Renal cortex interstitium (tissue), 11 donors: ENCODE measurements around the gene FRMPD1. TPM values are rescaled to one million over a fixed set of nuclear protein-coding genes. Genes with fewer than 3 reads are reported as not detected.

Experiments used
- DNase-seq, 11 donors: peaks; one replicate each; pipeline ENCODE4 v3.0.0-alpha.2; 2013; ENCODE audit warnings: low read depth in 9 of 11, low spot score in 4 of 11; ENCODE audit errors: extremely low read depth in 1 of 11
- polyA plus RNA-seq, 3 donors: library from polyadenylated mRNA; unstranded; fragments of 120-200 nt; gene quantifications; one replicate each; pipeline ENCODE4 v1.2.1, GENCODE V29; 2013; ENCODE audit not compliant: insufficient read length in 3 of 3

Gene FRMPD1
- polyA plus RNA-seq, 3 donors, result 0.88 to 1.1 (median 1.0) TPM

DNA sequence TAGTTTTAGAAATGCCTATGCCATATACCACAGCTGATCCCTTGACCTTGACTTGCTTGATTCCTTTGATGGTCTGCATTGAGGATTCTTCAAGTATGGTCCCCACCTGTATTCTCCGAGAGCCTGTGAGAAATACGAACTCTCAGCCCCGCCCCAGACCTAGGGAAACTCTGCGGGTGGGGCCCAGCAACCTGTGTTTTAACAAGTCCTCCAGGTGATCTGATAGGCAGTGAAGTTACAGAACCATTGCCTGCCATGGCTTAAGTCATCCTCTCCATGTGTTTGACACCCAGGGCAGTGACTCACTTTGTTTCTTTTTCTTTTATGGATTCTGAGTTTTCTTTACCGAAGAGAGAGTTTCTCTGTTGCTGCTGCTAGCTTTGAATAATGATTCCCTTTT is 18.5 kb downstream of the FRMPD1 start:
- DNase-seq, result no peak

- no peak for DNase-seq
These were observed 24.9 kb downstream of the FRMPD1 start for GRCh38 chr9:37675661-37676060.

- no peak for DNase-seq
These were observed 25.7 kb downstream of the FRMPD1 start for GRCh38 chr9:37676411-37676830.

DNA sequence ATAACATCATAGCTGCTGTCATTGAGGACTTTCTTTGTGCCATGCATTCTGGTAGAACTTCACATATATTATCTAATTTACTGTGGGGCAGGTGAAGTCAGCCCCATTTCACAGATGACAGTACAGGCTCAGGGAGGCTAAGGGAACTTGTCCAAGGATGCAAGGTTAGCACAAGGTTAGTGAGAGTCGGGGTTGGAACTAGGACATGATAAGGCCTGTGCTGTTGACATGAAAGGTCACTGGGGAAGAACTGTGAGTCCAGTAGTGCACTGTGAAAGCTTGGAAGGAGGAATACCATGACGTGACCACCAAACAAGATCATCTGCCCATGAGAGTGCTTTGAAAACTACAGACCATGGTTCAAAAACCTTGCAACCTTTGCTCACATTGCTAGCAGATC is 26.7 kb downstream of the FRMPD1 start:
- no peak for DNase-seq

DNA sequence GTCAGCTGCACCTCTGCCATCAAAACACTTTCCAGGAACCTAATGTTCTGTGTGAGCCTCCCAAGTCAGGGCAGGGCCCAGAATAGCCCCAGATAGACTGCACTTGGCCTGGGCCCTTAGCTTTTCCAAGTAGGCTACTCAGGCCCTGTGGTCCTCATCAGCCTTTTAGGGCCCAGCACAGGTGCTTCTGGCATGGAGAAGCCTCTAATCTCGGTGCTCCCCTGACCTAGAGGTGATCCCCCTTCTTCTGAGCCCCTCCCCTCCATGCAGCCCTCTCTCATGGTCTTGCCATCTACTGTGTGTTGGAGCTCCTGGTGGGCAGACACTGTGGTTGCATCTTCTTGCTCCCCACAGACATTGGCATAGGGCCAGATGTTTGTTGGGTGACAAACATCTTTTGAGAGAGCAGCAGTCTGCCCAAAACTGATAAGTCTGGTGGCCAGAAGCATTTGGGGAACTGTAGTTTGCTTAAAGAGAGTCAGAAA is 28.1 kb downstream of the FRMPD1 start:
- DNase-seq, result no peak

DNA sequence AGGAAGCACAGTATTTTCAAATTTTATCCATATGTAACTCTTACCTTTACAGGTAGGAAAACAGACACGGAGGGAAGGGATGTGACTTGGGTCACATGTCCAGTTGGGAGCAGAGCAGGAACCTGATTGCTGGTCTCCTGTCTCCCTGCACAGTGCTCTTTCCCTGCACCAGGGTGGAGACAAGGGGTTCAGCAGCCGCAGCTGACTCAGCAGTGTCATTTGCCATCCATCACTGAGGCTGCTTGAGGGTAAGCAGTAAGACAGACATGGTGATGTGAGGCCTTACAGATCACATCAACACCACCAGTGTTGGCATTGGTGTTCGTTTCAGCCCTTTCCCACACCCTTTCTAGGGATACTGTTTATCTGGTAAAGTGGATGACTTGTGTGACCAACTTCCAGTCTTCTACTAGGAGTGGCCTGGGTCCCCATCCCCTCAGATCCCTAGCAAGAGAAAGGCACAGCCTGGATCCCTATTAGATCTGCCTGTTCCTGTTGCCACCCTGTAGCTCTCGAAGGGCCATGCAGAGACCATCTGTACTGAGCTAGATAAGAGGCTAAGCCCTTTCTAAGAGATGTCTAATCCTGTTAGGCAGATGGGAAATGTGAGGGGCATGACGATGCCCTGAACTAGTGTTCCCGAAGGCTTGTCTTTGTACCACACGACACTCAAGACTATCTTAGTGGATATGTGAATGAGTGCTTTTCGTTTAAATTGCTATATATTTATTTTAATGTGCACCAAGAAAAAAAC is 29.1 kb downstream of the FRMPD1 start:
- no peak for DNase-seq

DNA sequence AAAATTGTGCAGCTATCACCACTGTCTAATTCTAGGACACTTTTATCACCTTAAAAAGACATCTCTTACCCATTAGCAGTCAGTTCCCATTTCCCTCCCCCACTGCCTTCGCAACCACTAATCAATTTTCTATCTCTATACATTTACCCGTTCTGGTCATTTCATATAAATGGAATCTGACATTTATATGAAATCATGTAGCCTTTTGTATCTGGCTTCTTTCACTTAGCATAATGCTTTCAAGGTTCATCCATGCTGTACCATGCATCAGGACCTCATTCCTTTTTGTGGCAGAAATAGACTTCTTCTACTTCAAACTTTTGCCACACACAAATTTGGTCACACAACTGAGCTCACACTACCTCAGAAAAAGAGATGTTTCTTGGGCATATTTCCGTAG is 32.2 kb downstream of the FRMPD1 start:
- no peak for DNase-seq

- DNase-seq, result no peak
These were observed 33.0 kb downstream of the FRMPD1 start for GRCh38 chr9:37683531-37684371.

DNA sequence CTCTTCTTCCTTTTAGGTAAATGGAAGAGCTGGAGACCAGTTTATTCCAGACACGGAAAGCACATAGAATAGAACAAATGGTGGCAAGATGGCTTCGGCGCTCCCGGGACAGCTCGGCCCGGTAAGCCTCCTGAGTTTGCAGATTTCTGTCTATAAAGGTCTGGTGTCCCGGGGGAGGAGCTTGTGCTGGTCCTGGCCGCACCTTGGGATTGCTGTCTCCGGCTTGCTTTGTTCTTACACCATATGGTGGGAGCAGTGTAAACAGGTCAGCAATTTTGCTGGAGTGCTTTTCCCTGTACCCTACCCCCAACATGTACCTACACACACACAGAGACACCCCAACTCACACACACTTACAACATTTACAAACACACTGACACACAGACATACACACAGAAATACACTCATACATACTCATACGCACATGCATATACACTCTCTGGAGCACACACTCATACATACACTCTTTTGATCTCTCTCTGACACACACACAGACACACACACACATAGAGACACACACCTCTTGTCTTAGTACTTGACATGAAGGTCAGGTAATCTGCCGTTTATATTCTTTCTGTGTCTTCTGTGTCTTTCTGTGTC is 42.0 kb downstream of the FRMPD1 start:
- DNase-seq, result no peak

- DNase-seq, result no peak
These were observed 42.5 kb downstream of the FRMPD1 start for GRCh38 chr9:37693260-37693659.

GRCh38 chr9:37694355-37694754 is 43.6 kb downstream of the FRMPD1 start:
- DNase-seq, result no peak

DNA sequence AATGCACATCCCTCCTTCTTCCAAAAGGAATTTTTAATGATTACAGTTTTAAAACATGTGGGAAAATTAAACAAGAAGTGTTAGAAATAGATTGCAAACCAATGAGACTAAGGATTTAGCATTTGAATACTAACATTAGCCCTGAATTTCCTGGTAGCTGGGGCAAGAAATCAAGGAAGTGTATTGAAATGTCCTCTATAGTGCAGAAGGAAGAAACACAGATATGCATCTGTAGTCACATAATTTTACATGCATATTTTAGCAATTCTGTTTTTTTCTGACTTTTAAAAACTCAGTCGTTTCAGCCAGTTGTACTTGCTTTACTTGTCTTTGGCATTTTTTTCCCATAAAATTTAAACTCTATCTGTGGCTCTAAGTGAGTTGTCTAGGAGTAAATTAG is 45.8 kb downstream of the FRMPD1 start:
- no peak for DNase-seq

DNA sequence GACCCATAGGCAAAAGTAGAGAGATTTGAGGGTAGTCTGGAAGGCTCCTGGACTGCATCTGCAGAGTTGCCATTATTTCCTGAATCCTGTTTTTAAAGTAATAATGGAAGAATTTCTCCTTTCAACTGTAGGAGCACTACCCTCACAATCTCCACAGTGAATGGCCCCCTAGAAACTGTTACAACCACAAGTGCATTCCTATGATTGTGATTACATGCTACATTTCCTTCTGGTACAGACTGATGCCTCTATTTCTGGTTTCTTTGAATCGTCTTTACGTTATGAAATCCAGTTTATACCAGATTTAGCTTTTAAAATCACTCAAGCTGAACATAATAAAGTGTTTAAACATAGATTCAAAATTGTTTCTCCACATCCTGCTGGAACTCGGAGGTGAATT is 49.4 kb downstream of the FRMPD1 start:
- no peak for DNase-seq

DNA sequence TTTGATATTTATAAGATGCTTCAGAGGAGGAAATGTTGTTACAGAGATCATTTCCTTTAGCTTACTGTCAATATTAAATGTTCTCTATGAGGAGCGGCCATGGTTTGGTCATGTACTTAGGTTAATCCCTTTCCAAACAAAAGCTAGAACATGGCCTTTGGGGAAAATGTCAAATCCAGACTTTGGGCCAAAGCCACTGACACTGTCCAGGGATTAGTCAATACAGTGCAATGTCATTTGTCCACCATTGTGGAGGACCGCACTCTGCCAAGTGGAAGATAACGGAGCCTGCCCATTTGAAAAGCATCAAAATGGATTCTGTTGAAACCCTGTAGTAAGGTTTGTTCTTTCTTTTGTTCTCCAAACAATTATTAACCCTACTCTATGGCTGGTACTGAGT is 50.1 kb downstream of the FRMPD1 start:
- no peak for DNase-seq

GRCh38 chr9:37705787-37706186 is 55.0 kb downstream of the FRMPD1 start:
- DNase-seq, result no peak

DNA sequence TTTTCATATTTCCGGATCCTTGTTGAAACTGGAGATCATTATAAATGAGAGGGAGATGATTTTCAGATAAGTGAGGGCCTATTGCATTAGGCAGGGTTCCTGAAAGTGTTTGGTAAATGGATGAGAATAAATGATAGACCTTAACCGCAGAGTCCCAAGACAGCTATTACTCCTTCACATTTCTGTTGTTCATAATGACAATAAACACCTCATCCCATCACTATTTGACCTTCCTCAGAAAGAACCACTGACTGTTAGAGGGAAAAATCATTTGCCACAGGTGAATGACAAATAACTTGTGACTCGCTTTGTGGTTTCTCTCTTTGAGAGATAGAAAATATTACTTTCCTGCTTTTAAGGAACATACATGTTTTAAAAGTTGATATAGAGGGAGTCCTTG is 55.5 kb downstream of the FRMPD1 start:
- no peak for DNase-seq

DNA sequence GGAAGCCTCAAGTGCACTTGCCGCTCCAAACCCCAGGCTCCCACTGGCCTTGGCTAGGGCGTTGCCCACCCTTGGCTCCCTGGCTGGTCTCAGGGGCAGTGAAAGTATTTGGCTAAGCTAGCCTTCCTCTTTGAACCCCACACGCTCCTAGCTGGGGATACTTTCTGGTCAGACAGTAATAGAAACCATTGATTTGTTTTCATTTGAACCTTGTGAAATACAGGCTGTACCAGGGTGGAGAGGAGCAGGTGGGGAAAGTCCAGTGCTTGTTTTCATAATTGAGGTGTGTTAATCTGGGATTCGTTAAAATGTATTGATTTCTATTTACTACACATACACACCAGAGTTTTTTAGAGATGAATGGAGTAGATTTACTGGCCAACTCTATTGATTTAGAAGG is 57.0 kb downstream of the FRMPD1 start:
- DNase-seq, result no peak

DNA sequence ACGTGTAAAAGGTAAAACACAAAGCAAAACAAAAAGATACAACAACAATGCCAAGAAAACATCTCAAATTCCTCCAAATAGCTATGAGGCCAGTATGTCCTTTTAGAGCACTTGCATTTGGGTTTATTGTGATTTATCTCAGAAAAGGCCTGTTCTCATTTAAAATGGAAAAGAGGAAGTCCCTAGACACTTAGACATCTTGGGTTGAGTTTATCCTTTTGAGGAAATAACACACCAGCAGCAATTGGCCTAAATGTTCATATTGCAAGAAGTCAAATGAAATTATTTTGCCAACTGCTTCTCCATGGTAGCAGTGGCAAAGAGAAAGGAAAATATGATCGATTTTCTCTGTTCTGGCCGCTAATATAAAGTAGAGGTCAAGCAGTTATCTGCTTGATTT is 59.3 kb downstream of the FRMPD1 start:
- DNase-seq, result no peak

GRCh38 chr9:37715260-37715659 is 64.5 kb downstream of the FRMPD1 start:
- peak in 1 of 11 donors; percentile 3 for DNase-seq

- no peak for DNase-seq
These were observed 65.3 kb downstream of the FRMPD1 start for GRCh38 chr9:37715991-37716505.
